AG09309 (cell line): Measurements from ENCODE around the gene NREP.
"Not testable (repeated sequence)": the region's sequence is repeated elsewhere in the genome, so short reads cannot be mapped to it uniquely, and the experiment has no call there.

Source experiments
- DNase-seq: peaks from one replicate; pipeline ENCODE4 v3.0.0-alpha.2; 2010; ENCODE audit warnings: low read depth
- H3K4me3 ChIP-seq: 2 replicates; pipeline ENCODE4 v1.5.1; 2011; ENCODE audit warnings: mild to moderate bottlenecking, low read depth, low read length, moderate library complexity; ENCODE audit not compliant: control insufficient read depth
- CTCF ChIP-seq: IDR thresholded peaks from 2 replicates; pipeline ENCODE4 v1.5.1; 2011; ENCODE audit warnings: mild to moderate bottlenecking, low read depth, low read length, inconsistent platforms; ENCODE audit not compliant: insufficient read depth, control insufficient read depth; ENCODE audit errors: missing control alignments

Gene NREP

GRCh38 chr5:111720333-111720890 is 36.6 kb downstream of the NREP start:
- no peak for DNase-seq
- H3K4me3 ChIP-seq, result no peak overlapping the region
- TF ChIP-seq CTCF, result no peak

GRCh38 chr5:111719773-111720172 is 37.2 kb downstream of the NREP start:
- no peak for TF ChIP-seq CTCF
- H3K4me3 ChIP-seq, result no peak overlapping the region
- DNase-seq, result no peak

GRCh38 chr5:111716789-111717188 is 40.2 kb downstream of the NREP start:
- DNase-seq, H3K4me3 ChIP-seq: not testable (repeated sequence)

- H3K4me3 ChIP-seq, result no peak overlapping the region
- TF ChIP-seq CTCF, result no peak
- no peak for DNase-seq
Observed at GRCh38 chr5:111707630-111708164, 49.3 kb downstream of the NREP start.

GRCh38 chr5:111706345-111706744 is 50.6 kb downstream of the NREP start:
- H3K4me3 ChIP-seq, result no peak overlapping the region
- DNase-seq, result no peak
- TF ChIP-seq CTCF, result no peak

GRCh38 chr5:111704452-111705085 is 52.4 kb downstream of the NREP start:
- DNase-seq, result no peak
- no peak for TF ChIP-seq CTCF

GRCh38 chr5:111703662-111704061 is 53.3 kb downstream of the NREP start:
- TF ChIP-seq CTCF, result no peak
- no peak overlapping the region for H3K4me3 ChIP-seq
- no peak for DNase-seq

More at GRCh38 chr5:111704452-111705085, 52.4 kb downstream of the NREP start:
- no peak overlapping the region for H3K4me3 ChIP-seq
